HepG2 (cell line): ENCODE results near the gene SMOC1. TPM values are rescaled to one million over a fixed set of nuclear protein-coding genes. Genes with fewer than 3 reads are reported as not detected.

Experiments used
- ATRX ChIP-seq: sonication (generic); formaldehyde crosslinking; IDR thresholded peaks from 2 replicates; pipeline ENCODE4 v1.4.0; 2020; ENCODE audit warnings: missing genetic modification reagents, borderline replicate concordance
- FOXJ3 ChIP-seq: sonication (generic); formaldehyde crosslinking; IDR thresholded peaks from 2 replicates; pipeline ENCODE4 v1.4.0; 2020; ENCODE audit warnings: missing genetic modification reagents, mild to moderate bottlenecking, borderline replicate concordance
- HHEX ChIP-seq: IDR thresholded peaks from 2 replicates; pipeline ENCODE4 v1.6.1; 2016; ENCODE audit warnings: control low read depth
- KLF6 ChIP-seq: IDR thresholded peaks from 2 replicates; pipeline ENCODE4 v1.8.0; 2016; ENCODE audit warnings: missing biosample characterization, missing genetic modification reagents
- MAFK ChIP-seq, 2 experiments: IDR thresholded peaks in 1 of 2; conservative IDR thresholded peaks in 1 of 2; 2 replicates each; pipeline ENCODE4 v1.6.1; 2011; ENCODE audit warnings: improper control_type of control experiment in 2 of 2, low read length in 2 of 2
- MAZ ChIP-seq, 2 experiments: sonication (generic) in 1 of 2; formaldehyde crosslinking in 1 of 2; IDR thresholded peaks; 2 replicates each; pipeline versions ENCODE4 v1.5.0 to v1.6.1; 2012 to 2020; ENCODE audit warnings: low read depth in 2 of 2, mild to moderate bottlenecking in 2 of 2, borderline replicate concordance in 1 of 2, improper control_type of control experiment in 1 of 2, low read length in 1 of 2, missing genetic modification reagents in 1 of 2, moderate library complexity in 1 of 2
- MXD4 ChIP-seq: IDR thresholded peaks from 2 replicates; pipeline ENCODE4 v1.6.1; 2016; ENCODE audit warnings: mild to moderate bottlenecking, missing biosample characterization, missing genetic modification reagents
- TARDBP ChIP-seq: sonication (generic); formaldehyde crosslinking; IDR thresholded peaks from 2 replicates; pipeline ENCODE4 v1.8.0; 2022; ENCODE audit warnings: mild to moderate bottlenecking, missing genetic modification reagents
- ZNF256 ChIP-seq: sonication (generic); formaldehyde crosslinking; conservative IDR thresholded peaks from 2 replicates; pipeline ENCODE4 v1.4.0; 2020; ENCODE audit warnings: missing genetic modification reagents
- ZNF317 ChIP-seq: sonication (generic); formaldehyde crosslinking; IDR thresholded peaks from 2 replicates; pipeline ENCODE4 v1.5.0; 2020; ENCODE audit warnings: mild to moderate bottlenecking, missing genetic modification reagents
- polyA plus RNA-seq, 8 experiments: library from polyadenylated mRNA; depleted of rRNA in 3 of 8; stranded (reverse) in 7 of 8; unstranded in 1 of 8; fragments of >200 nt; fragmentation: Illumina TruSeq in 4 of 8; extraction: Trizol in 4 of 8; gene quantifications; 2 replicates each; pipeline versions ENCODE4 v1.2.1 to v1.2.3, GENCODE V29; 2011 to 2016; ENCODE audit warnings: low read depth in 4 of 8, missing spikeins in 1 of 8, mixed read lengths in 1 of 8; ENCODE audit not compliant: insufficient read depth in 1 of 8
- total RNA-seq, 5 experiments: library from RNA; depleted of rRNA; stranded (reverse); fragments of >200 nt; fragmentation: Illumina TruSeq; extraction: Trizol; gene quantifications; 2 replicates each; pipeline ENCODE4 v1.2.3, GENCODE V29; 2016; ENCODE audit warnings: low read depth in 1 of 5
- TF ChIP-seq, protein P1 (sequence below): IDR thresholded peaks from 2 replicates; pipeline ENCODE4 v1.6.1; 2016
- TF ChIP-seq, protein P2 (sequence below): IDR thresholded peaks from 2 replicates; pipeline ENCODE4 v1.6.1; 2012; ENCODE audit warnings: low read depth, low read length, improper control_type of control experiment
- TF ChIP-seq, protein P3 (sequence below): sonication (generic); formaldehyde crosslinking; IDR thresholded peaks from 2 replicates; pipeline ENCODE4 v1.5.0; 2020; ENCODE audit warnings: mild to moderate bottlenecking, missing genetic modification reagents, borderline replicate concordance
- TF ChIP-seq, protein P4 (sequence below): sonication (generic); formaldehyde crosslinking; IDR thresholded peaks from 2 replicates; pipeline ENCODE4 v1.4.0; 2020; ENCODE audit warnings: missing genetic modification reagents, borderline replicate concordance
- TF ChIP-seq, protein P5 (sequence below): sonication (generic); formaldehyde crosslinking; IDR thresholded peaks from 2 replicates; pipeline ENCODE4 v1.9.0; 2022; ENCODE audit warnings: missing genetic modification reagents, mild to moderate bottlenecking, borderline replicate concordance

SMOC1 gene
- total and polyA plus RNA-seq, 2 of the 13 experiments (the other 11 are each of a cell fraction or from before 2014, with no cell fraction given): 17.8 to 35.6 TPM

DNA sequence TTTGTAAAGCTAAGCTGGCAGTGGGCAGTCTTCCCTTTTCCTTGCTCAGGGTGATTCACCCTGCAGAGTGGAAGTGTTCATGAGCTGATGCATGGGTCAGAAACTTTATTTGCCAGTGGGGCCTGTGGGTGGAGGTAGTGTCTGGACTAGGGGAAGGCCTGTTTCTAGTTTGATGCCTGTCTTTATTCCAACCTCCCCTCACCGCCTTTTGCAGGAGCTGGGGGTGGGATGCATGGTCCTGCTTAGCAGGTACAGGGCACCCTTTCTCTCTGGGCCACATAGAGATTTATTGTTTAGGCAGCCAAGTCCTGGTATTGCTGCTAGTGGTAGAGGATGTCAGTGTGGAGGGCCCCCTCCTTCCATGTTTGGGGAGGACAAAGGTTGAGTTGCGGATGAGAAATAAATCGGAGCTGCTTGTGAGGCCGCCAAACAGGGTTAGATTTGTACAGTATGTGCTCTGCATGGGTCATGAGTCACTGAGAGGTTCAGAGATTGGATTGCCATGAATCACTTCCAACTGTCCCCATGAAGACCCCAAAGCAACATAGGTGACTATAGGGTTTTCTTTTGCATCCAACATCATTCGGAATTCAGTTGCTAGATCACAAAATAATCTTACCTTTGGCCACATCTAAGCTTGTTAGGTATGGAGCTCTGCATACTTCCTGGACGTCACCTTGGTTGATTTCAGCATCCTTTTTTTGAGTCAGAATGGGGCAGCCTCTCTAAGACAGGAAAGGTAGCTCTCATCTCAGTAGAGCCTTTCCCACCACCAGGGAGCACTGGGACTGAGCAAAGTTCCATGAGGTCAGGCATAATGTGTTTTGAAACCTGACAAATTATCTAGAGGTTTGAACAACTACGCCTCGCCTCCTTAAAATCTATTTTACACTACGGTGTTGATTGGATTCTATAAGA is 8.8 kb downstream of the SMOC1 start (continued):
- TF ChIP-seq ZNF256 (0 out of 2 replicates have a peak, but pooled peaks have one; percentile 55), KLF6 (CRISPR knock-in tag) (peak; percentile 13; the same call in 1 of the 2 replicates), FOXJ3 (CRISPR knock-in tag) (peak; percentile 62; the same call in 1 of the 2 replicates), MAZ (IDR thresholded peaks at IDR 0.05; ENCODE audit: borderline replicate concordance, low read depth, low read length) (0 out of 2 replicates have a peak, but pooled peaks have one; percentile 48), MAZ (CRISPR knock-in tag; IDR thresholded peaks at IDR 0.05; ENCODE audit: low read depth) (peak; percentile 59; the same call in 1 of the 2 replicates), ATRX (CRISPR knock-in tag) (no peak), ZNF317 (CRISPR knock-in tag) (peak; percentile 53; the same call in 1 of the 2 replicates), MAFK (conservative IDR thresholded peaks at IDR 0.05 in 1 of 2, IDR thresholded peaks at IDR 0.05 in 1 of 2; ENCODE audit: low read length in 2 of 2) (0 out of 4 replicates have a peak, but pooled peaks of 1 of the 2 experiments have one; percentile 6), TARDBP (CRISPR knock-in tag) (peak; percentile 50), MXD4 (0 out of 2 replicates have a peak, but pooled peaks have one; percentile 30), HHEX (CRISPR knock-in tag) (peak; percentile 57; the same call in 1 of the 2 replicates)
- TF ChIP-seq, protein P1, sequence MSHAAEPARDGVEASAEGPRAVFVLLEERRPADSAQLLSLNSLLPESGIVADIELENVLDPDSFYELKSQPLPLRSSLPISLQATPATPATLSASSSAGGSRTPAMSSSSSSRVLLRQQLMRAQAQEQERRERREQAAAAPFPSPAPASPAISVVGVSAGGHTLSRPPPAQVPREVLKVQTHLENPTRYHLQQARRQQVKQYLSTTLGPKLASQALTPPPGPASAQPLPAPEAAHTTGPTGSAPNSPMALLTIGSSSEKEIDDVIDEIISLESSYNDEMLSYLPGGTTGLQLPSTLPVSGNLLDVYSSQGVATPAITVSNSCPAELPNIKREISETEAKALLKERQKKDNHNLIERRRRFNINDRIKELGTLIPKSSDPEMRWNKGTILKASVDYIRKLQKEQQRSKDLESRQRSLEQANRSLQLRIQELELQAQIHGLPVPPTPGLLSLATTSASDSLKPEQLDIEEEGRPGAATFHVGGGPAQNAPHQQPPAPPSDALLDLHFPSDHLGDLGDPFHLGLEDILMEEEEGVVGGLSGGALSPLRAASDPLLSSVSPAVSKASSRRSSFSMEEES (CRISPR knock-in tag): peak; percentile 54; the same call in 1 of the 2 replicates
- TF ChIP-seq, protein P2, sequence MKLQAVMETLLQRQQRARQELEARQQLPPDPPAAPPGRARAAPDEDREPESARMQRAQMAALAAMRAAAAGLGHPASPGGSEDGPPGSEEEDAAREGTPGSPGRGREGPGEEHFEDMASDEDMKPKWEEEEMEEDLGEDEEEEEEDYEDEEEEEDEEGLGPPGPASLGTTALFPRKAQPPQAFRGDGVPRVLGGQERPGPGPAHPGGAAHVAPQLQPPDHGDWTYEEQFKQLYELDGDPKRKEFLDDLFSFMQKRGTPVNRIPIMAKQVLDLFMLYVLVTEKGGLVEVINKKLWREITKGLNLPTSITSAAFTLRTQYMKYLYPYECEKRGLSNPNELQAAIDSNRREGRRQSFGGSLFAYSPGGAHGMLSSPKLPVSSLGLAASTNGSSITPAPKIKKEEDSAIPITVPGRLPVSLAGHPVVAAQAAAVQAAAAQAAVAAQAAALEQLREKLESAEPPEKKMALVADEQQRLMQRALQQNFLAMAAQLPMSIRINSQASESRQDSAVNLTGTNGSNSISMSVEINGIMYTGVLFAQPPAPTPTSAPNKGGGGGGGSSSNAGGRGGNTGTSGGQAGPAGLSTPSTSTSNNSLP: peak; percentile 88
- TF ChIP-seq, protein P3, sequence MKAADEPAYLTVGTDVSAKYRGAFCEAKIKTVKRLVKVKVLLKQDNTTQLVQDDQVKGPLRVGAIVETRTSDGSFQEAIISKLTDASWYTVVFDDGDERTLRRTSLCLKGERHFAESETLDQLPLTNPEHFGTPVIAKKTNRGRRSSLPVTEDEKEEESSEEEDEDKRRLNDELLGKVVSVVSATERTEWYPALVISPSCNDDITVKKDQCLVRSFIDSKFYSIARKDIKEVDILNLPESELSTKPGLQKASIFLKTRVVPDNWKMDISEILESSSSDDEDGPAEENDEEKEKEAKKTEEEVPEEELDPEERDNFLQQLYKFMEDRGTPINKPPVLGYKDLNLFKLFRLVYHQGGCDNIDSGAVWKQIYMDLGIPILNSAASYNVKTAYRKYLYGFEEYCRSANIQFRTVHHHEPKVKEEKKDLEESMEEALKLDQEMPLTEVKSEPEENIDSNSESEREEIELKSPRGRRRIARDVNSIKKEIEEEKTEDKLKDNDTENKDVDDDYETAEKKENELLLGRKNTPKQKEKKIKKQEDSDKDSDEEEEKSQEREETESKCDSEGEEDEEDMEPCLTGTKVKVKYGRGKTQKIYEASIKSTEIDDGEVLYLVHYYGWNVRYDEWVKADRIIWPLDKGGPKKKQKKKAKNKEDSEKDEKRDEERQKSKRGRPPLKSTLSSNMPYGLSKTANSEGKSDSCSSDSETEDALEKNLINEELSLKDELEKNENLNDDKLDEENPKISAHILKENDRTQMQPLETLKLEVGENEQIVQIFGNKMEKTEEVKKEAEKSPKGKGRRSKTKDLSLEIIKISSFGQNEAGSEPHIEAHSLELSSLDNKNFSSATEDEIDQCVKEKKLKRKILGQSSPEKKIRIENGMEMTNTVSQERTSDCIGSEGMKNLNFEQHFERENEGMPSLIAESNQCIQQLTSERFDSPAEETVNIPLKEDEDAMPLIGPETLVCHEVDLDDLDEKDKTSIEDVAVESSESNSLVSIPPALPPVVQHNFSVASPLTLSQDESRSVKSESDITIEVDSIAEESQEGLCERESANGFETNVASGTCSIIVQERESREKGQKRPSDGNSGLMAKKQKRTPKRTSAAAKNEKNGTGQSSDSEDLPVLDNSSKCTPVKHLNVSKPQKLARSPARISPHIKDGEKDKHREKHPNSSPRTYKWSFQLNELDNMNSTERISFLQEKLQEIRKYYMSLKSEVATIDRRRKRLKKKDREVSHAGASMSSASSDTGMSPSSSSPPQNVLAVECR (CRISPR knock-in tag): peak; percentile 51; the same call in 1 of the 2 replicates
- TF ChIP-seq, protein P4, sequence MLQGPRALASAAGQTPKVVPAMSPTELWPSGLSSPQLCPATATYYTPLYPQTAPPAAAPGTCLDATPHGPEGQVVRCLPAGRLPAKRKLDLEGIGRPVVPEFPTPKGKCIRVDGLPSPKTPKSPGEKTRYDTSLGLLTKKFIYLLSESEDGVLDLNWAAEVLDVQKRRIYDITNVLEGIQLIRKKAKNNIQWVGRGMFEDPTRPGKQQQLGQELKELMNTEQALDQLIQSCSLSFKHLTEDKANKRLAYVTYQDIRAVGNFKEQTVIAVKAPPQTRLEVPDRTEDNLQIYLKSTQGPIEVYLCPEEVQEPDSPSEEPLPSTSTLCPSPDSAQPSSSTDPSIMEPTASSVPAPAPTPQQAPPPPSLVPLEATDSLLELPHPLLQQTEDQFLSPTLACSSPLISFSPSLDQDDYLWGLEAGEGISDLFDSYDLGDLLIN (CRISPR knock-in tag): no peak
- TF ChIP-seq, protein P5, sequence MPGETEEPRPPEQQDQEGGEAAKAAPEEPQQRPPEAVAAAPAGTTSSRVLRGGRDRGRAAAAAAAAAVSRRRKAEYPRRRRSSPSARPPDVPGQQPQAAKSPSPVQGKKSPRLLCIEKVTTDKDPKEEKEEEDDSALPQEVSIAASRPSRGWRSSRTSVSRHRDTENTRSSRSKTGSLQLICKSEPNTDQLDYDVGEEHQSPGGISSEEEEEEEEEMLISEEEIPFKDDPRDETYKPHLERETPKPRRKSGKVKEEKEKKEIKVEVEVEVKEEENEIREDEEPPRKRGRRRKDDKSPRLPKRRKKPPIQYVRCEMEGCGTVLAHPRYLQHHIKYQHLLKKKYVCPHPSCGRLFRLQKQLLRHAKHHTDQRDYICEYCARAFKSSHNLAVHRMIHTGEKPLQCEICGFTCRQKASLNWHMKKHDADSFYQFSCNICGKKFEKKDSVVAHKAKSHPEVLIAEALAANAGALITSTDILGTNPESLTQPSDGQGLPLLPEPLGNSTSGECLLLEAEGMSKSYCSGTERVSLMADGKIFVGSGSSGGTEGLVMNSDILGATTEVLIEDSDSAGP: peak; percentile 37; the same call in 1 of the 2 replicates
